ENCODE measurements around the gene PHF10.
A peak's percentile ranks its signal among the peaks of the same experiment; 100 is the strongest.

PHF10 gene

GRCh38 chr6:169755162-169755561 lies 30.9 kb upstream of the PHF10 start:
- intact Hi-C loops (cut with DNase I; ENCODE audit: low total_unique reads) = no loop called here
- Histone ChIP-seq H3K36me3 (peaks cover 23 to 38% (median 23%) of the 10 kb centered on the region in 3 donors), H3K4me3 (no peak overlapping the region), H3K27me3 (no peaks in the 10 kb centered on the region), H3K4me1 (peaks cover 0 to 19% (median 13%) of the 10 kb centered on the region in 4 donors), H3K9me3 (no peaks in the 10 kb centered on the region), H3K27ac (no peak overlapping the region)
- no peak for DNase-seq
- no peak for TF ChIP-seq CTCF (IDR thresholded peaks at IDR 0.05)

- peaks cover 0 to 8% (median 7%) of the 10 kb centered on the region in 3 donors for H3K36me3 ChIP-seq
- DNase-seq = no peak
- peak overlapping the region; percentile 80 to 88 for H3K4me3 ChIP-seq
- intact Hi-C loops (cut with DNase I; ENCODE audit: low total_unique reads) = no loop called here
- no peaks in the 10 kb centered on the region for H3K9me3 ChIP-seq
- peaks cover 0 to 24% (median 14%) of the 10 kb centered on the region in 4 donors for H3K4me1 ChIP-seq
- no peaks in the 10 kb centered on the region for H3K27me3 ChIP-seq
- H3K27ac ChIP-seq = peak overlapping the region; percentile 93 to 99
- no peak for TF ChIP-seq CTCF (IDR thresholded peaks at IDR 0.05)
Observed at GRCh38 chr6:169752074-169752623, 27.8 kb upstream of the PHF10 start.

- TF ChIP-seq CTCF (IDR thresholded peaks at IDR 0.05) = peak; percentile 45 to 51
- DNase-seq = peak; percentile 92 to 96
- intact Hi-C loops (cut with DNase I; ENCODE audit: low total_unique reads) = no loop called here
- Histone ChIP-seq H3K27ac (peak within 1 kb of the TSS; percentile 93 to 99), H3K4me1 (peaks cover 0 to 24% (median 14%) of the 10 kb centered on the region in 4 donors), H3K4me3 (peak within 1 kb of the TSS; percentile 80 to 88), H3K27me3 (no peaks in the 10 kb centered on the region), H3K36me3 (peaks cover 0 to under 1% (median 0%) of the 10 kb centered on the region in 3 donors), H3K9me3 (no peaks in the 10 kb centered on the region)
Observed at GRCh38 chr6:169751242-169752073, 27.2 kb upstream of the PHF10 start, which contains the start of the genes DYNLT2 and ERMARD. Gene DYNLT2, minus strand, starts transcription at chr6:169751572. Its CDS starts 114 bp downstream, at chr6:169751458. Gene ERMARD, plus strand, starts transcription at chr6:169751622. Its CDS starts 36 bp downstream, at chr6:169751658.

- no peak overlapping the region for H3K4me3 ChIP-seq
- H3K27ac ChIP-seq = no peak overlapping the region
- no peak for TF ChIP-seq CTCF (IDR thresholded peaks at IDR 0.05)
- no peaks in the 10 kb centered on the region for H3K36me3 ChIP-seq
- no peaks in the 10 kb centered on the region for H3K27me3 ChIP-seq
- H3K9me3 ChIP-seq = peaks cover 0 to 7% (median 3%) of the 10 kb centered on the region in 3 donors
- intact Hi-C loops (cut with DNase I; ENCODE audit: low total_unique reads) = no loop called here
- peaks cover 0 to 13% (median 6%) of the 10 kb centered on the region in 4 donors for H3K4me1 ChIP-seq
- DNase-seq = no peak
Observed at GRCh38 chr6:169746556-169746955, 22.3 kb upstream of the PHF10 start.

- intact Hi-C loops (cut with DNase I; ENCODE audit: low total_unique reads) = no loop called here
- no peak for DNase-seq
- Histone ChIP-seq H3K4me3 (no peak overlapping the region), H3K36me3 (no peaks in the 10 kb centered on the region), H3K4me1 (peaks cover 0 to 7% (median 4%) of the 10 kb centered on the region in 4 donors), H3K9me3 (peaks cover 0 to 7% (median 3%) of the 10 kb centered on the region in 3 donors), H3K27ac (no peak overlapping the region), H3K27me3 (no peaks in the 10 kb centered on the region)
- TF ChIP-seq CTCF (IDR thresholded peaks at IDR 0.05) = no peak
Observed at GRCh38 chr6:169745405-169745804, 21.1 kb upstream of the PHF10 start.

Data from tibial artery (tissue), 4 donors.